ENCODE results near the gene FNDC1.

Gene FNDC1

DNA sequence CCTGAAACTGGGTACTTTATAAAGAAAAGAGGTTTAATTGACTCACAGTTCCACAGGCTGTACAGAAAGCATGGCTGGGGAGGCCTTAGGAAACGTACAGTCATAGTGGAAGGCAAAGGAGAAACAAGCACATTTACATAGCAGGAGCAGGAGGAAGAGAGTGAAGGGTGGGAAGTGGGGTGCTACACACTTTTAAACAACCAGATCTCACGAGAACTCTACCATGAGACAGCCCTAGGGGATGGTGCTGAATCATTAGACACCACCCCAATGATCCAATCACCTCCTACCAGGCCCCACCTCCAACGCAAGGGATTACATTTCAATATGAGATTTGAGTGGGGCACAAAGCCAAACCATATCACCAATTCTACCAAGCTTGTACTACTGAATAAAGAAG is 7.4 kb upstream of the FNDC1 start:
- no peaks in the 10 kb centered on the region for H3K36me3 ChIP-seq (ENCODE audit: control insufficient read depth, insufficient read depth, low read length)
- H3K27me3 ChIP-seq (replicated peaks; ENCODE audit: control insufficient read depth, insufficient read depth, low read length): no peaks in the 10 kb centered on the region; the same call in 1 of the 2 replicates
- no peak overlapping the region for H3K4me3 ChIP-seq (replicated peaks; ENCODE audit: low read depth, low read length)
- TF ChIP-seq, protein P1, sequence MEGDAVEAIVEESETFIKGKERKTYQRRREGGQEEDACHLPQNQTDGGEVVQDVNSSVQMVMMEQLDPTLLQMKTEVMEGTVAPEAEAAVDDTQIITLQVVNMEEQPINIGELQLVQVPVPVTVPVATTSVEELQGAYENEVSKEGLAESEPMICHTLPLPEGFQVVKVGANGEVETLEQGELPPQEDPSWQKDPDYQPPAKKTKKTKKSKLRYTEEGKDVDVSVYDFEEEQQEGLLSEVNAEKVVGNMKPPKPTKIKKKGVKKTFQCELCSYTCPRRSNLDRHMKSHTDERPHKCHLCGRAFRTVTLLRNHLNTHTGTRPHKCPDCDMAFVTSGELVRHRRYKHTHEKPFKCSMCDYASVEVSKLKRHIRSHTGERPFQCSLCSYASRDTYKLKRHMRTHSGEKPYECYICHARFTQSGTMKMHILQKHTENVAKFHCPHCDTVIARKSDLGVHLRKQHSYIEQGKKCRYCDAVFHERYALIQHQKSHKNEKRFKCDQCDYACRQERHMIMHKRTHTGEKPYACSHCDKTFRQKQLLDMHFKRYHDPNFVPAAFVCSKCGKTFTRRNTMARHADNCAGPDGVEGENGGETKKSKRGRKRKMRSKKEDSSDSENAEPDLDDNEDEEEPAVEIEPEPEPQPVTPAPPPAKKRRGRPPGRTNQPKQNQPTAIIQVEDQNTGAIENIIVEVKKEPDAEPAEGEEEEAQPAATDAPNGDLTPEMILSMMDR (IDR thresholded peaks at IDR 0.05; ENCODE audit: insufficient read depth, low read length, poor library complexity, severe bottlenecking): no peak
- DNase-seq (ENCODE audit: extremely low read depth, insufficient read length): no peak

DNA sequence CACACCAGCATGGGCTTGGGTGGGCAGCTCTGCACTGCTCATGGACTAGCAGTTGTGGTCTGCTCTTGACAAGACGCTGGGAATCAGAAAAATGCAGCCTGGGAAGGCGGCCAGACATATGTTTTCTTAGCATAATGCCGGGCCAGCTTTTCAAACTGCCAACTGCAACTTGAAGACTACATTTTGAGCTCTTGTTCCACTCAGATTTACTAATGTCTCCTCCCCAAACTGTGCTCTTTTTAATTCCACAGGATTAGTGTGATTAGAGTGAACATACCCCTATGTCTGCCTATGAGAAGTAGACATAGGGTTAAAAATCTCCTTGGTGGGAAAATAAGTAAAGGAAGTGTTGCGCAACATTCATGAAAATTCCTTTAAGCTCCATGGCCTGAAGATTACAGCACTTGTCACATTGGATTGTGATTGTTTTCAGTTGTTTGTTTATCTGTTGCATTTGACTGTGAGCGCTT is 5.3 kb upstream of the FNDC1 start:
- Histone ChIP-seq H3K4me3 (replicated peaks; ENCODE audit: low read depth, low read length) (no peak overlapping the region), H3K27me3 (replicated peaks; ENCODE audit: control insufficient read depth, insufficient read depth, low read length) (no peaks in the 10 kb centered on the region; the same call in none of the 2 replicates), H3K36me3 (ENCODE audit: control insufficient read depth, insufficient read depth, low read length) (no peaks in the 10 kb centered on the region)
- DNase-seq (ENCODE audit: extremely low read depth, insufficient read length): no peak
- TF ChIP-seq, protein P1 (IDR thresholded peaks at IDR 0.05; ENCODE audit: insufficient read depth, low read length, poor library complexity, severe bottlenecking): no peak

DNA sequence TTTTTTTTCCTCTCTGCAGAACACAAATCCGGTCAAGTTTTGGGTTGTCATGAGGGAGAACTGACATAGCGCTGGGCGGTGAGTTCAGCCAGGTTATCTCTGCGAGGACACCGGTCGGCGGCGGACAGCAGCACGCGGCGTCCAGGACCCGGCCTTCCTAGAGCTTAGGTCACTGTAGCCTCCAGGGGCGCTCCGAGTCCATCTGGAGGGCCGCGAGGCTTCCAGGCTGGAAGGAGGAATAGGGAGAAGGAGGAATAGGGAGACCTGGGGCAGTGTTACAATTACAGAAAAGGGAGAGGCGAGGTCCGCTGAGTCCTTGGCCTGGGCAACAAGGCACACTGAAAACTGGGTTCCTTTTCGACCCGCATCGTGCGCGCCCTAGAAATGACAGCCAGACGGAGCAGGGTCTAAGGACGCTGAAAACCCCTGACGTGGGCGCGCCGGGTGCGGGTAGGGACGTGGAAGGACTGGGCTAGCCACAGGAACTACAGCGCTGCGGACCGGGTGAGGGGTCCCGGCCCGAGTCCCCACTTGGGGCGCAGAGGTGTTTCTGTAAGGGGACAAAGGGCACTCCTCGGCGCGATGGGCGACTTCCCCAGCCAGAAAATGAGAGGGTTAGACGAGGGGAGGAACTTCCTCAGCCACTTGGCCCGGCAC is 536 bp upstream of the FNDC1 start:
- H3K27me3 ChIP-seq (replicated peaks; ENCODE audit: control insufficient read depth, insufficient read depth, low read length): peaks cover 2% of the 10 kb centered on the region
- H3K36me3 ChIP-seq (ENCODE audit: control insufficient read depth, insufficient read depth, low read length): no peaks in the 10 kb centered on the region
- DNase-seq (ENCODE audit: extremely low read depth, insufficient read length): peak; percentile 15
- H3K4me3 ChIP-seq (replicated peaks; ENCODE audit: low read depth, low read length): no peak overlapping the region
- TF ChIP-seq, protein P1 (IDR thresholded peaks at IDR 0.05; ENCODE audit: insufficient read depth, low read length, poor library complexity, severe bottlenecking): no peak

DNA sequence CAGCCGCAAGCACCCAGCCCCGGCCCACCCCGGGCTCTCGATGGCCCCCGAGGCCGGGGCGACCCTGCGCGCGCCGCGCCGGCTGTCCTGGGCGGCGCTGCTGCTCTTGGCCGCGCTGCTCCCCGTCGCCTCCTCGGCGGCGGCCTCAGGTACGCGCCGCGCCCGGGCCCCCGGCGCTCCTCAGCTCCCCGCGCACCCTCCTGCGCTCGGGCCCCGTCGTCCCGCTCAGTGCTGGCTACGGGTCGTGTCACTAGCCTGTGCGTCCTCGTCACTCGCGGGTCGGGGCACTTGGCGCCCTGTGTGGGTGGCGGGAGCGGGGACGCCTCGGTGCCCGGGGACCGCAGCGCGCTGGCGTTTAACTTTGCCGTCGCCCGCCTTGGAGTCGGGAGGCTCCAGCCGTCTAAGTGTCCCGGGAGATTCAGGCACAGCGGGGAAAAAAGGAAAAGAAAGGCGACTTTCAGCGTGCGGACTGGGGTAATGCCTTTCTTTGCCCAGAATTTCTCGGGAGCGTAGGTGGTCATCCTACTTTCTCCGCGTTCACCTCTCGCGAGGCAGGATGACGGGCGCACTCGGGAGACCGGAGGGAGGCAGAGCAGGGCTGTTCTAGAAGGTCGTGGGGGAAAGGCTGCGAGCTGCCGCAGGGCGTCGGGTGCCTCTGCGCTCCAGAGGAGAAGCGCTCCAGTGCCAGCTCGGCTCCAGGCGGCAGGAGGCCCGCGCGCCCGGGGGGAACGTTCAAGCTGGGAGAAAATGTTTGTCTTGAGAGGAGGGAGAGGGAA is 545 bp downstream of the FNDC1 start:
- Histone ChIP-seq H3K27me3 (replicated peaks; ENCODE audit: control insufficient read depth, insufficient read depth, low read length) (peaks cover 2% of the 10 kb centered on the region), H3K4me3 (replicated peaks; ENCODE audit: low read depth, low read length) (peak overlapping the region; percentile 20), H3K36me3 (ENCODE audit: control insufficient read depth, insufficient read depth, low read length) (no peaks in the 10 kb centered on the region)
- peak; percentile 29 for DNase-seq (ENCODE audit: extremely low read depth, insufficient read length)
- TF ChIP-seq, protein P1 (IDR thresholded peaks at IDR 0.05; ENCODE audit: insufficient read depth, low read length, poor library complexity, severe bottlenecking): no peak

DNA sequence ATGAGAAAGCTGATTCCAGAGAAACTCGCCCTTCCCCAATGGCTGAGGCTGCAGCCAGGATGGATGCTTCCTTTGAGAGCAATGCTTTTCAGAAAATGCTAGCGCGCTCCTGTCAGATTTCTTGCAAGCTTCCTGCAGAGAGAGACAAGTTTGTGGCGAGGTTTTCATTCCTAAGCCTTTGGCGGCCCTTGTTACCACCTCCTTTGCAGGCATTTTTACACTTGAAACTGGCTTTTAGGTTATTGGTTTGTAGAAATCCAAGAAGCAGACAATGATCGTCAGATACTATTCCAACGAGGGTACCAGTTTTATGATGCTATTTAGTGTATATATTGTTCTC is 1.1 kb downstream of the FNDC1 start:
- H3K4me3 ChIP-seq (replicated peaks; ENCODE audit: low read depth, low read length): no peak overlapping the region
- H3K36me3 ChIP-seq (ENCODE audit: control insufficient read depth, insufficient read depth, low read length): no peaks in the 10 kb centered on the region
- no peak for DNase-seq (ENCODE audit: extremely low read depth, insufficient read length)
- TF ChIP-seq, protein P1 (IDR thresholded peaks at IDR 0.05; ENCODE audit: insufficient read depth, low read length, poor library complexity, severe bottlenecking): no peak
- H3K27me3 ChIP-seq (replicated peaks; ENCODE audit: control insufficient read depth, insufficient read depth, low read length): peaks cover 2% of the 10 kb centered on the region
